Measurements from ENCODE around the gene GAP43.
A peak's percentile ranks its signal among the peaks of the same experiment; 100 is the strongest.

The GAP43 gene

DNA sequence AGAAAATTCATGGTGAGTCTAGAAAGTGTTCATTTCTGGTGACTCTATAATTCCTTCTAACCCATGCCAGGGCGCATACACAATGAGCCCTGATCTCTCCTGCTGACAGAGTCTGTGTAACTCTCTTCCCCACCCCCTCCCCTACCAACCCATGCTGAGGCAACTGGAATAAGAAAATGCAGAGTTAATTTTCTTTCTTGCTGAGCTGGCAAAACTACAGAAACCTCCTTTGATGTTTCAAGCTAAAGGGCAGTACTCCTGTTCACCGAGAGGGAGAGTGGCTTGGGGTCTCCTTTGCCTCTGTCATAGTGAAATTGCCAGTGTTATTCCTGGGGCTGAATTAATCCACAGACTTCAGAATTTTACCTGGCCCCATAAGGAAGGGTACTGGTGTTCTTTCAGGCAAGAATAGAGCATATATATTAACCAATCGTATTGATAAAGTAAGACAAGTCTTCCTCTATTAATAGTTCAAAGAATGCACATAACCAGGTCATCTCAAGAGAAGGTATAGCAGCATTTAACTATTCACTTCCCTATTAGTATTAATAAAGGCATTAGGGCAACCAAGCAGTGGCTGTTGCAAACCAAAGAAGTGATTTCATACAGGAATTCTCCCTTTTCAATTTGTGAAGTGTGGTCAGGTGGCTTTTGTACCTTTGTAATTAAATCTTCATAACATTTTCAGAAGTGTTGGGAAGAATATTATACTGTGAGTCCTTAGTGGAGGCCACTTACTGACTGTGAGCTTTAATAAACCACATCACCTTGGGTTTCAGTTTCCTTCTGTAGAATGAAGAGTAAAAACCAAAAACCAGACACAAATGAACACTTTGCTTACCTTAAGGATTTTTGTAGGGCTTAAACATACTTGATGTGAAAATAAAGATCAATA, 4.1 kb downstream of the GAP43 start:
- no peak for FAIRE-seq

DNA sequence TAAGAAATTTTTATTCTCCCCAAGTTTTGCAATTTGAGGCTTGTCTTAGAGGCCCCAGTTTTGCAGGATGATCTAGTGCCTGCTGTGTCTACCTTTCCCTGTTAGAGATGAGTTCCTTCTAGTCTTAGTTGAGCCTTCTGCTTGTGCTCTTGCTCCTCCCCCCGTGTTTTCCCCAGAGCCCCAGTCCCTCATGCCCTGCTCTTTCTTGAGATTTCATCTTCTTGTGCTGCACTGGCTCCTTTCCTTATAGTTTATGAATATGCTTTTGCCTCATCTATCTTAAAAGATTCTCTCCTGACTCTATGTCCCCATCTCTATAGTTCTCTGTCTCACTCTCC, 4.7 kb downstream of the GAP43 start:
- FAIRE-seq: no peak

DNA sequence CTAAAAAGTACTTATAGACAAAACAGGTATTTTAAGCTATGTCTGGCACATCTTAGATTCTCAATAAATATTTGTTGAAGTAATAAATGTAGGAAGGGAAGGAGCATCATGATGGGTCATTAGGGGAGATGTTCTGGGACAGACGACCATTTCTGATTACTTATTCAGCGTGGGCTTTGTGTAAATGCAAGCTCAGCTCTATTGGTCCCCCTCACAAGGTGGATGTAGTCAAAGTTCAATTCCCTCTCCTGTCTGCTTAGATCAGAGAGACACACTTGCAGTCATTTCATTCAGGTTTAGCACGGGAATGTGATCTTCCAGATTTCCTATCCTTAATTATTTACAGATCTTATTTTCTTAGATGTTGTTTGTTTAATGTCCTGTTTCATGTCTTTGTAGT, 7.5 kb downstream of the GAP43 start:
- FAIRE-seq: no peak

DNA sequence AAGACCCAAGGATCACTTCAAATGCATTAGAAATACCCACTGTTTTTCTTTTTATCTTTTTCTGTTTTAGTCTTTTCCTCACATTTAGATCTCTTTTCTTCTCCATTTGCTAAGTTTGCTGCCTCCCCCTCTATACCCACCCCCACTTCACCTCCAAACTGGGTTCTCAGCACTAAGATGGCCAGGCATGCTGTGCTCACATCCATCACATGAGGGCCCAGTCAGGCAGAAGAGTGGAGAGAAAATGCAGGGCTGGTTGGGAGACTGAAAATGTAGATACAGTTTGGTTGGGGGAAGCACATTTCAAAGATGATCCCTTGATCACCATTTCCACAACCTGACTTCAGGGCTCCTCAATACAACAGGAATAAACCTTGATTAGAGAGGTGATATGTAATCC, 8.7 kb downstream of the GAP43 start:
- FAIRE-seq: no peak

DNA sequence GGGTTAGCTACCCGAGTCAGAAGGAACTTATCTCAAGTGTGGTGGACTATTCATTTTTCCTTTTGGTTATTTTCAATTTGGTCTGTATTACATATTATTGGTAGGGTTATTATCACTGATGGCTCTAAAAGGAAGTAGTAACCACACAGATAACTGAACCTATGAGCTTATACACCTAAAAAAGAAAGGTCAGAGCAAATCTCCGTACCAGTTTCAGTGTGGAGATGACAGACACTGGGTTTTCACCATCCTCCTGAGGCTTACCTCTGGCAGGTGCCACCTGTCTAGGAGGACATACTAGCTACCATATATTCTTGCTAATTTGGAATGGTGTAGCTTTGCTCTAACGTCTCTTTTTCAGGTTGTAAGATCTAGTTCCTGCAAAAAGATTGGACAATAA, 10.2 kb downstream of the GAP43 start:
- FAIRE-seq: no peak

DNA sequence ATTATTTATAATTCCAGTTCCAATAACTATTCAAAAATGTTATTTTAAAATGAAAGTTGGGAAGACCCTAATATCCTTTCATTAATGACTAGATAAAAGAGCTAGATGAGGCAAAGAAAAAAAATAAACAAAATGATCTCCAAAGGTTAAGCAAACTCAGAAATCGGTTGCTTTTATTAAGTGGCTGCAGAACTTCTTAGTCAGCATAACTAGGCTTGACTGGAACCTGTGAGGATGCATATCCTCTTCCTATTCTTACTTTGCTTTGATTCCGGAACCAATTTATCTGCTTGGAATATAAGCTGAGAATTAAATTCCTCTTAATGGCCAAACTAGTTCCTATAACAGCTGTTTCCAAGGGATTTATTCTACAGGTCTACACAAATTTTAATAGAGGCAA, 10.7 kb downstream of the GAP43 start:
- FAIRE-seq: no peak

DNA sequence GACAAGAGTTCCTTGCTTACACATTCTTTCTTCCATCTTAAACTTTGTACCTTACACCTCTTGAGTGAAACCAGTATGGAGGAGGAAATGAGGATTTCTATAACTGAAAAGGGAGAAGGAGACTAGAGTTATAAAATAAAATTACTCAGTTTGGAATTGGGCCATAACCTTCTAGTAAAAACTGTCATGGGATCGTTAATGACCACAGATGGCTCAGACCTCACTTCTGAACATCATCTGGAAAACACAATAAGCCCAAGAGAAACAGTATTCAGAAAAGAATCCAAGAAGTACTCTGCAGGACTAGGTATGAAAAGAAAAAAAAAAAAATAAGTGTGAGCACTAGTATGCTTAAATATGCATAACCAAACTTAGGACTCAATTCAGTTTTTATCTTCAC, 12.1 kb downstream of the GAP43 start:
- peak; percentile 57 for FAIRE-seq

DNA sequence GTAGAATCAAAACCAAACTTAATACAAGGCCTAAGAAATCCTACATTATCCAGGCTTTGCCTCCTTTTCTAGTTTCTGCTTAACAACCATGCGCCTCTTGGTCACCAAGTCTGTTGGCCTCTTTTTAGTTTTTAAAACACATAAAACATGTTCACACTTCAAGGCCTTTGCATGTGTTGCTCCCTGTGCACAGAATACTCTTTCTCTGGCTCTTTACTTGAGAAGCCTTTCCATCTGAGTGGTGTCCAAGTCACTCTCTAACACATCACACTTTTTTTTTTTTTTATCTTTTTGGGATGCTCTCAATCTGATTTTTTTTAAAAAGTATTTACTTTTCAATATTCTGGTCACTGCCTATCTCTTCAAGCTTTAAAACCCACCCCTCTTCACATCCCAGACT, 14.9 kb downstream of the GAP43 start:
- FAIRE-seq: no peak

DNA sequence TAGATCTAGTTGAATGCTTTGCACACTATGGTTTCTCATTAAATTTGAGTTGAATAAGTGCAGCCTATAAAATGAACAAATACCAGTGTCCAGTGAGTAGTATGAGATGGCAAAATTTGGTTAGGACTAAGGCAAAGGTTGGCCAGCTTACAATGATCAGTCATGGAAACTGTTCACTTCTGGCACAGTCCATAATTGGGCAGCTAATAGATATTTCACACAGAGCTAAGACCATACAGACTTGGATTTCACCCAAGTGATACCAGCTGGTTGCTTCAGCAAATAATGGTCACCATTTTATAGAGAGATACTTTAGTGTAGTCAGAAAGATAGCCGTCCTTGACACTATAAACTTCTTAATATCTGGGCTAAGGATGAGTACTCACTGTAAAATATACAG, 15.7 kb downstream of the GAP43 start:
- FAIRE-seq: no peak

DNA sequence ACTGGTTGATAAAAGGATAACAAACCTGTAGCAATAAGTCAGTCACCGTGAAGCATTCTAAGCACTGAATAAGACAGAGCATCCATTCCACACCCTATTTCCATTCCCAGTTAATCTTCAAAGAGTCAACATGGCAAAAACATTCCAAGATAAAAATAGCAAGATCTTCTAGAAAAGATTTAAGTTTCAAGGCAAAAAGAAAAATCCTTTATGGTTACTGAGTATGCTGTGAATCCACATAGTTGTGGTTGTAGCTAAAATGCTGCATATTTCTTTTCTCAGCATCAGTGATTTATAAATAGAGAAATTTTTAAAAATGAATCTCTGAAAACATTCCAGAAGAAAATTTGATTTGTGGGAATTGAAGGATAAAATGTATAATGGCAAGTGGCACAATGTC, 21.1 kb downstream of the GAP43 start:
- FAIRE-seq: no peak

DNA sequence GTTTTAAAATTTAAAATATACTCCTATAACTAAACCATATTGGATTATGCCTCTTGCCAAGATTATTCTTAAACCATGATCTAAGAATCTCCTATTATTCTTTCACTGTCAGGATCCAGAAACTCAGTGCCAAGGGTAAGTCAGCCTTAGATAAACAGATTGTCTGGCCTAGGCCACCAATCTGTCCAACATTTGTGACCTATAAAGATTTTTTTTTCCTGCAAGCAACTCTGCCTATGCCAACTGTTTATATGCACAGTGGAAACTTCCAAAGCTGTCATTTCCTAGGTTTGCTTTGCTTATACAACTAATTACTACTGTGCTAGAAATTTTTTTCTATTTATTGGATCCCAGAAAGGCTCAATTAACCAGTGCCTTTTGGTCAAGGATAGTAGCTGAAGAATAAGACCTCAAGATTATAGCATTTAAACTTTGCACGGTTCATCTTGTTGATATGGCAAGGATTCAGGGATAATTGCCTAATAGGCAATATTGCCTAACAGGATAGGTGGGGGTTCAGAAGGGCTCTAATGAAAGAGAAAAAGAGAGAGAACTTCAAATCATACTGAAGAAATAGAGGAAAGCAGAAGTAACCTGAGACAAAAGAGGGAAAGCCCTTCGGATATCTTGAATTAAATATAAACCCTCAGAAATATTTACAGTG, 22.8 kb downstream of the GAP43 start:
- no peak for FAIRE-seq

DNA sequence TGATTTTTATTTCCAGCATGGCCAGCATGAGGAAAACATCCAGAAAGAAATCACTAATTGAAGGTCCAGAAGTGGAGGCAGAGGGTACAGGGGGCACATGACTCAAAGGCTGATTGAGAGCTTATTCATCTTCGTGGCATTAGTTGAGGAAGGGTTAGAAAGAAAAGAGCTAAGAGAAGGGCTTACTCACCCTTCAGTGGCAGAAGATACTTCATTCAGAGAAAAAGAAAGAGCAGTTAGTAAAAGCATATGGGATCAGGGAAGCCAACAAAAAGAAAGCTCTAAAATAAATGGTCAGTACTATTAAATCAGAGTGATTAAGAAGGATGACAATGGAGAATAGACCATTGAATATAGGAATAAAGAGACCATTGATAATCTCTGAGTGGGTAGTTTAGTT, 25.2 kb downstream of the GAP43 start:
- FAIRE-seq: no peak

DNA sequence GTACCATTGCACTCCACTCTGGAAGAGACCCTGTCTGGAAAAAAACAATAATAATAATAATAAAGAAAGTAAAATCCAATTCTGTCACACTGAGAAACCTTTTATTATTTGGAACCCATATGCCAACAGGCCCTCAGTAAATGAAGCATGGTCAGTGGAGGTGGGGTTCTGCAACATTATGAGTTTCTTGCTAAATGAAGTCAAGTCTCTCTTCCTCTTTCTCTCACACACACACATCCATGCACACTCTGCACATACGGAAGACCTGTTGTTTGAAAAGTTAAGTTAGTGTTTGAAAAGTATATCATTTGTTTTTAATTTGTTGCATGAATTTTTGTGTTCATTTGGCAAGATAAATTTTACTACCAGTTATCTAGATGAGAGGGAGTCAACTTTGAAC, 27.8 kb downstream of the GAP43 start:
- FAIRE-seq: no peak

DNA sequence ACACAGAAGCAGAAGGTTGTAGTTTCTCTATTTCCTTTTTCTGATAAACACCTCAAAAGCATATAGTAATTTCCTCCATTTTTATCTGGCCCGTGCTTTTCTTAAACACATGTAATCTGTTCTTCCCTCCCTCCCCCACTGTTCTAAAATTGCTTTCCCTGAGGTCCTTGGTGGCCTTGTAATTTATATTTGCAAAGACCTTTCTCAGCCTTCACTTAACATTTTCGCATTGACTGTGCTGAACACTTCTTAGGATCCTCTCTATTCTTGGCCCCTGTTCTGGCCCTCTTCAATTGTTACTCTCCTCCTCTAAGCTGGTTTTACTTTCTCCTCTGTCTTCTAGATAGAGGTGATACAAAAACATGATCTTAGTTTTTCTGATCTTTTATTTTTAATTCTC, 28.3 kb downstream of the GAP43 start:
- no peak for FAIRE-seq

DNA sequence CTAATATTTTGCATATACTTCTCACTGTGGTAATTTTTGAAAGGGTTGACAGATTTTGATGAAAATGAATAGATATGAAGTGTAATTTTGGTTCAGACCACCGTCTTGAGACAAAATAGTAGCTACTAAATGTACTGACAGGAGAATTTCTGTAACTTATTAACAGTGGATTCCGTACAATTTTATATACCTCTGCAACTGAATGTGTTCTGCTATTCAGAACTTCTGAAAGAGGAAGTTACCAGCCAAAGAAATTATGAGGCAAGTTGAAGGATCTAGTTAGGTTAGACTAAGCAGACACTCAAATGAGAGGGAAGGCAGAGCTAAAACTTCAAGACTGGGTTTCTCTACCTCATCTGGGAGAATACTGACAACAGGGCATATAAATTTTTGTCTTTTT, 29.4 kb downstream of the GAP43 start:
- no peak for FAIRE-seq

DNA sequence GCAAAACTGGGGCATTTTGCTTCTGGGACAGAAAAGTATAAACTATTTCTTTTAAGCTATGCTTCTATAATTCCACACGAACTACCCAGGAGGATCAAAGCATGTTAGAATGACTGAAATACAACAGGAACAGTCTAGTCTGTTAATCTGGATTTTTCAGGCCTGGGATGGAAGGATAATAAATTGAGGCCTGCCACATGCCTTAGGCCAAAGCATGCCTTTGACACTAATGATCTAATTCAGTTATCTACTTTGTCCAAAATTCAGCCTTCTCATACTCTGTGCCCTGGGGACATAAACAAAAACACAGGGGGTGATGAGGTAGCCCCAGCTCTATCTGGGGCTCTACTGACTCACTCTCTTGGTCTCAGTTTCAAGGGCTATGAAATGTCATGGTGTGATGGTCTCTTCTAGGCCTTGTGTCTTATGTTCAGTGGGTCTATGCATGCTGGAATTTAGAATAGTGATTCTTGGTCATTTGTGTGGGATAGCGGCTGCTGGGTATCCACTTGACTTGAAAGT, 32.5 kb downstream of the GAP43 start:
- no peak for FAIRE-seq

DNA sequence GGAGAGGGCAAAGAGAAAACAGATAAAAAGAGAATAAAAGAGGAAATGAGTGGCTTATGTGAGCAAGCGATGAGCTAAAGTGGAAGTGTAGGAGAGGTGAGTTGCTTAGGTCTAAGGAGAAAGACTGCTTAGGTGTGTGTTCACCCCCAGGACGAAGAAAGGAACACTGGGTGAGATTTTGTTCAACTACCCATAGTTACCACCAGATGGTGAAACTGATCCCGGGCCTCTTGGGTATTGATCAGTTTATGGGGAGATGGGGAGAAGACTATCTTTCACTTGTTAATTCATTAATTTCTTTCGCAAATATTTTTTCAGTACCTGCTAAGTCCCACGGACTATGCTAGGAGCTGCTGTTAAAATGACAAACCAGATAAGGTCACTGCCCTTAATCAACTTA, 33.9 kb downstream of the GAP43 start:
- no peak for FAIRE-seq

DNA sequence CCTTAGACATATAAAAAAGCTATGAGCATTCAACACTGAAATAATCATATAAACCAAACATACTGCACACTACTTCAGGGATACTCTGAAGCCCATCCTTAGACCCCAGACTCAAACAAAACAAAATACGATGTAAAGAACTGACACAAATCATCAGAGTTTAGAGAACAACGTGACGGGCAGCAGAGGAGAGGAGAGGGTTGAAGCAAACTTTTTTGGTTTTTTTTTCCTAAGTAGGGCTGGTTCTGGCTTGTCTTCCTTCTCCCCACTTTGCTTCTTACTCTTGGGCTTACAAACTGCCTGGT, 34.7 kb downstream of the GAP43 start:
- no peak for FAIRE-seq

DNA sequence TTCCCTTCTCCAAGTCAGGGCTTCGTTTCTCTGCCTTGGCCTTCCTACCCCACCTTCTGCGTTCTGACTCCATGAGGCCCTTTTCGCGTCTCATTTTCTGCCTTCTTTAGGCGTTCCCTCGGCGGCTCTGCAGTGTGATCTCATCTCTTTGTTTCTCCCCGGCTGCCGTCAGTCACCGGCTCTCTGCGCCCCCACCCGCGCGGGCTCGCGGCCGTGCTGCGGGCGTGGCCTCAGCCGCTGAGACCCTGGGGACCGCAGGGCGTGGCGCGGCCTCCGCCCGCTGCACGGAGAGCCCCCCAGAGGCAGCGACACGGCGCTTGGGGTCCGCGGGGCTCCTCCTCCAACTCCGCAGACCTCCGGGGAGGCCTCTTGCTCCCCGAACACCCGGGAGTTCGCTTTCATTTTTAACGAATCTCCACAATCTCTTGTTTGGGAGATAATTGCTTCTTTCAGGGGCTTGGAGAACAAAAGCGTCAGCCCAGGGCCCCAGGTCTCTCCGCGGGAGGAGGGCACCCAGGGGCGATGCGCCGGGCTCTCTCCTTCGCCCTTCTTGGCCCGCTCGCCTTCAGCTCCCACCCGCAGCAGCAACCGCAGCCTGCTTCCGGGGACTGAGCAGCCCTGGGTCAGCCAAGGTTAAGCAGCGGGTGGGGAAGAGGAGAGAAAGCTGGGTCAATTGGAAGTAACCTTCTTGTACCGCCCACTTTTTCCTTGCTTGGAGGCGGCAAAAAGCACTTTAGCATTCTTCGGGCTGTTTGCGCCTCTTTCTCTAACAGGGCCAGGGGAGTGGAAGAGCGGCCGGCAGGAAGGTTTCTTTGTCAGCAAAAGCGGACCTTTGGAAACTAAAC, 35.2 kb downstream of the GAP43 start:
- no peak for FAIRE-seq

DNA sequence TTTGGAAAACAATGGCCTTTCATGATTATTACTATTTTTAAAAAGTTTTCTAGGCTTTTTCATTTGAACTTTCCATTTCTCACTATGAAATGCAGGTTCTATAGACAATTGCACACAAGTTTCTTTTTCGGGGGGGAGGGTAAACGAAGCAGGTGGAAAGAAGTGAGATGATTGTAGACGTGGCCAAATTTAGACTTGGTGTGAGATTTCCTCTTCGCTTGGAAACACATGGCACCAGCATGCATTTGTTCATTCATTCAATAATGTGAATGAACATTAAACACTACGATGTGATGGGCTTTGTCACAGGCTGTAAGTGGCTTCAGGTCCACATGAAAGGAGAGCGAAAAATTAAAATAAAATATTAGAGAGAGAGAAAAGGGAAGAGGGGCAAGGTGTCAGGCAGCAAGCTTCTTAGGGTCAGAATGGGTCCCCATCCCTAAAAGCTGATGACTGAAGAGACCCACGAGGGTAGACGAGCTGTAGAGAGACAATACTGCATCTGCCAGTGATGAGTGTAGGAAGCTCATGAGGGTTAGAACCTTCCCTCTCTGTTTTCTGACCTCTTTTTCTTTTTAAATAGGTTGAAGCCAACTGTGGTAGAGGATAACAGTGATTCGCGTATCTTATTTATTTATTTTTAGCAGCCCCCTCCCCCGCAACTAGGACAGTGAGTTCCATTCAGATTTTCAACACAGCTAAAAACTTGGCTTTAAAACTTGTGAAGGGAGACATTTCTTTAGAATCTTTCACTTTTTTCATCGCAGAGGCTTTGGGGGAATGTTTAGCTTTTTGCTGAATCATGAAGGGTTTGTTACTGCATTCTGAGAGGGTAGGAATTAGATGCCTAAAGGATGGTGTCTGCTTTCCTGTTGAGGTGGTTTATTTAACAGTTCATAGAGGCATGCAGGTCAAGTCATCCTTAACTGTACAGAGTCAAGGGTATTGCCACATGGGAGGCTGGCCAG, 36.2 kb downstream of the GAP43 start:
- FAIRE-seq: no peak

DNA sequence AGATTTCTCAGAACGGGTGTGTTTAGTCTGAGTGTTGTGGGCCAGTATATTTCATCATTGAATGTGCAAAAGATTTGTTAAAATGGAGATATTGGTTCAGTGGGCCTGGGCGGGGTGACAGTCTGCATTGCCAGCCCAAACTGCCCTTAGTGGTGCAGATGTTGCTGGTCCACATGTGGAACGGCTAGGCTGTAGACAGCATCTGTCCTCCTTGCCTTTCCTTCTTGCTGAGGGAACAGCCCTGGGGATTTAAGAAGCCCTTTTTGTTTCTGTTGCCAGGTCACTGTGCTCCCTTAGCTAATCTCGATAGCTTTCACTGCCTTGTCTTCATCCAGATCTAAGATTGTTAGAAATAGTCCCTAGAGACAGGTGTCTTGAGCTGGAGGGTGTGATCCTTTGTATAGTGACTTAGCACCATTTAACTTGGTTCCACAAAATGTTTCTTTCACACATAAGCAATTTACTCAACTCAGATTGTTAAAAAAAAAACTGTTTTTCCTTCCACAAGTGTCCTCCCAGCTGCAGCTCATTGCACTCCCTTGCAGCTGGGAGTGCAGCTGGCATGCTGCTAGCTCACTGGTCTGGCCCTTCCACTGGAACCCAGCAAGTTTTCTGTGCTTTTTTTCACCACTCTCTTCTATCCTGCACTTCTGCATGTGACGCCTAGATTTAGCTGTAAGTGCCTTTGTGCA, 37.5 kb downstream of the GAP43 start:
- no peak for FAIRE-seq

DNA sequence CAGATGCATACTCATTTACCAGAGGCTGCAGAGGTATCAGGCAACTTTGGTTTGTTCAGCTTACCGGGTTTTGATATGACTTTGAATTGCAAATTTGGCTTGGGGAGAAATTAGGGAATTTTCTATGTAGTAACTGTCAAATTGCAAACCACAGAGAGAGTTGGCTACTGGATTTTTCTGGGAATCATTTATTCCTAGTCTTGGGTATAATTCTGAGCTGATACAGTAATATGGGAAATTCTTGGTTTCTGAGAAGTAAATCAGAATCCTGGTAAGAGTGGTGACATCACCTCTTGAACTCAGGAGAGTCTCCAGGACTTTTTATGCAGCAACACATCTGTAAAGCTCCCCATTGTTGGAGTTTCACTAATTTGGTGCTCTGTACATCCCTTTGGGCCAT, 39.0 kb downstream of the GAP43 start:
- FAIRE-seq: no peak
